ENCODE results near the gene MTHFD1L. TPM values are rescaled to one million over a fixed set of nuclear protein-coding genes. Genes with fewer than 3 reads are reported as not detected.

MTHFD1L gene
- total and polyA plus RNA-seq, 2 donors (not counting 3 experiments of a cell fraction or from before 2014, with no cell fraction given) = 40.2 to 120 TPM

DNA sequence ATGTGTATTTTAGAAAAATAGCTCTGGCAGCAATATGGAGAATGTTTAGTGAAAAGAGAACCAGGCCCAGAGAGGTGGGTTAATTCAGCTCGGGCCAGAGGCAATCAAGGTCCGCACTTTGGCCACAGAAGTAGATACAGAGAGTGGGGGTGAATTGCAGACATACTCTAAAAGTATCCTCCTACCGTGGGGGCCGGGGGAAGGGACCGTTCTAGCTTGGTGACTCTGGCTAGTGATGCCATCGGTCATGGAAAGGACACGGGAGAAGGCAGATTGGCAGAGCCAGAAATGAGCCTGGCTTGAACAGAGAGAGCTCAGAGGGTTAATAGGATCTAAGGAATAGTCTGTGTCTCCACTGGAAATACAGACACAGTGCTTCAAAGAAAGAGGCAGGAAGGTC, 173.1 kb downstream of the MTHFD1L start:
- Histone ChIP-seq H3K4me1 (ENCODE audit: control insufficient read depth, extremely low read depth, insufficient read depth, low read length) (peaks cover 57% of the 10 kb centered on the region), H3K9ac (replicated peaks; ENCODE audit: extremely low read depth, insufficient read depth, low read length) (no peak overlapping the region), H3K36me3 (ENCODE audit: control insufficient read depth in 2 of 2, extremely low read depth in 1 of 2, insufficient read depth in 2 of 2, low read length in 2 of 2) (peaks cover 2 to 4% of the 10 kb centered on the region in 2 experiments), H2AFZ (ENCODE audit: low read depth, low read length) (no peak overlapping the region), H4K20me1 (replicated peaks; ENCODE audit: control insufficient read depth, extremely low read depth, insufficient read depth, low read length) (no peaks in the 10 kb centered on the region), H3K9me3 (replicated peaks; ENCODE audit: control insufficient read depth, insufficient read depth, low read length) (no peaks in the 10 kb centered on the region), H3K4me3 (replicated peaks in 1 of 3; ENCODE audit: insufficient read depth in 1 of 3, low read depth in 1 of 3, low read length in 3 of 3) (no peak overlapping the region), H3K27me3 (ENCODE audit: control insufficient read depth in 2 of 2, insufficient read depth in 2 of 2, low read length in 2 of 2) (no peaks in the 10 kb centered on the region), H3K4me2 (ENCODE audit: insufficient read depth, low read length) (no peak overlapping the region), H3K79me2 (ENCODE audit: control insufficient read depth, insufficient read depth, low read length) (peaks cover 10% of the 10 kb centered on the region), H3K9me1 (replicated peaks; ENCODE audit: control insufficient read depth, extremely low read depth, insufficient read depth, low read length) (no peaks in the 10 kb centered on the region), H3K27ac (ENCODE audit: insufficient read depth, low read depth, low read length) (peak overlapping the region; percentile 100)
- ChIA-PET CTCF (no interaction called here), POLR2A (no interaction called here)
- DNase-seq (ENCODE audit: low read depth, low spot score) = no peak
- no TSS peak for BruUV-seq (replicated peaks)
- dilution Hi-C loops (cut with MboI; ENCODE audit: extremely low pct_ligation_motif_present, low sequenced_read_pairs) = no loop called here
- TF ChIP-seq POLR2A (IDR thresholded peaks at IDR 0.05; ENCODE audit: low read depth, low read length) = no peak
- TF ChIP-seq, protein P1, sequence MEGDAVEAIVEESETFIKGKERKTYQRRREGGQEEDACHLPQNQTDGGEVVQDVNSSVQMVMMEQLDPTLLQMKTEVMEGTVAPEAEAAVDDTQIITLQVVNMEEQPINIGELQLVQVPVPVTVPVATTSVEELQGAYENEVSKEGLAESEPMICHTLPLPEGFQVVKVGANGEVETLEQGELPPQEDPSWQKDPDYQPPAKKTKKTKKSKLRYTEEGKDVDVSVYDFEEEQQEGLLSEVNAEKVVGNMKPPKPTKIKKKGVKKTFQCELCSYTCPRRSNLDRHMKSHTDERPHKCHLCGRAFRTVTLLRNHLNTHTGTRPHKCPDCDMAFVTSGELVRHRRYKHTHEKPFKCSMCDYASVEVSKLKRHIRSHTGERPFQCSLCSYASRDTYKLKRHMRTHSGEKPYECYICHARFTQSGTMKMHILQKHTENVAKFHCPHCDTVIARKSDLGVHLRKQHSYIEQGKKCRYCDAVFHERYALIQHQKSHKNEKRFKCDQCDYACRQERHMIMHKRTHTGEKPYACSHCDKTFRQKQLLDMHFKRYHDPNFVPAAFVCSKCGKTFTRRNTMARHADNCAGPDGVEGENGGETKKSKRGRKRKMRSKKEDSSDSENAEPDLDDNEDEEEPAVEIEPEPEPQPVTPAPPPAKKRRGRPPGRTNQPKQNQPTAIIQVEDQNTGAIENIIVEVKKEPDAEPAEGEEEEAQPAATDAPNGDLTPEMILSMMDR (IDR thresholded peaks at IDR 0.05; ENCODE audit: extremely low read depth in 1 of 2, insufficient read depth in 1 of 2, low read depth in 1 of 2, low read length in 2 of 2) = no peak
- TF ChIP-seq MYC (IDR thresholded peaks at IDR 0.05; ENCODE audit: low read depth, low read length) = no peak
- no peak for TF ChIP-seq GATA2 (IDR thresholded peaks at IDR 0.05; ENCODE audit: insufficient read depth, insufficient read length, low read depth, low read length)
- no peak for TF ChIP-seq POLR2AphosphoS5 (IDR thresholded peaks at IDR 0.05; ENCODE audit: insufficient read depth, low read depth, low read length)
- TF ChIP-seq MAX (IDR thresholded peaks at IDR 0.05; ENCODE audit: insufficient read depth, insufficient read length) = no peak
- TF ChIP-seq JUN (IDR thresholded peaks at IDR 0.05; ENCODE audit: borderline replicate concordance, insufficient read depth, insufficient read length, low read depth) = no peak
- TF ChIP-seq FOS (IDR thresholded peaks at IDR 0.05; ENCODE audit: borderline replicate concordance, insufficient read depth, low read length) = no peak
- no peak for TF ChIP-seq EZH2 (IDR thresholded peaks at IDR 0.05; ENCODE audit: borderline replicate concordance, low read depth, low read length, severe bottlenecking)
- FAIRE-seq = no peak
- intact Hi-C loops (cut with micrococcal nuclease) = no loop called here
